ENCODE measurements around the gene COL25A1.

The COL25A1 gene

DNA sequence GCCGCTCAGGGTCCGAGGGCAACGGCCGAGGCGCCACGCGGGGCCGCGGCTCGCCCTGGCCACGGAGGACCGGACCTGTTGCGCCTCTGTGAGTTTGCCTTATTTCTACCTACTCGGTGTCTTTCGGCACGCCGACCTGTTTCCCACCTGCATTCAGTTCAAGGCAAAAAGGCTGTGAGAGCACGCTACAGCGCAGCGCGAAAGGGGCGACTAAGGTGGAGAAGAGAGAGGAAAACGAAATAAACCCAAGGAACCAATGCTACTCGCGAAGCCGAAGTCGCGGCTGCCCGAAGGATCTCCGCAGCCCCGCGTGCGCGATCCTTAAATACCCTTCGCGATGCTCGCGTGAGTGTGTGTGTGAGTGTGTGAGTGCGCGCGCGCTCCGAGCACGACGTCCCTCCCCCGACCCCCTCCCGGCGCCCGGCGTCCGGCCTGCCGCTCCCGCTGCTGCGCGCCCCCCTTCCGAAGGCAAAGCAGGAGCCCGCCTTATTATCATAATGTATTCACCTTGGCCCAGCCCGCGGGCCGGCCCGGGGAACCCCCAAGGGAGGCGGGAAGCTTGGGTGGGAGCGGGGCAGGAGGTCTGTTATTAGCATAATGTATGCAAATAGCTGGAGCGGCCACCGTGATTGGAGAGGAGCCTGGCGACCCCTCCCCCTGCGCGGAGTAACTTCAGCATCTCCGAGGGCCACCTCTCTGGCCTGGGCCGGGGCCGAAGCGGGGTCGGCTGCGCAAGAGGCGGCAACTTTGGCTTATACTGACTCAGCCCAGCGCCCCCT is at the start of gene COL25A1:
TSS of gene COL25A1 (minus strand) at position 298 of the 779 bp plus-strand sequence.
- peak; percentile 23 for DNase-seq

DNA sequence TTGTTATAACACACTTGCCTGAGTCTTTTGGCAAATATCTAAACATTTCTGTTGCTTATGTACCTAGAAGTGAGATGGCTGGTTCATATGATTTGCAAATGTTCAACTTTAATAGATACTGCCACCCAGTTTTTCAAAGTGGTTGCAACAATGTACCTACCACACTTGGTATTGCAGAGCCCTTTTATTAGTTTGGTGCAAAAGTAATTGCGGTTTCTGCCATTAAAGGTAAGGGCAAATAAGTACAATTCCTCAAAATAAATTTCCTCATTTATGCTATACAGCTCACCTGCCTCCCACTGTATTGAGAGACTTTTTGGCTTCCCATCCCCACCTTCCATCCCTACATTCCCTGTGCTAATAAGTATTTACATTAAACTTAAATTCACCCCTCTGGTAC is 47.7 kb upstream of the COL25A1 start:
- DNase-seq: no peak

GRCh38 chr4:109334129-109335105 is 32.0 kb upstream of the COL25A1 start:
- no peak for DNase-seq

DNA sequence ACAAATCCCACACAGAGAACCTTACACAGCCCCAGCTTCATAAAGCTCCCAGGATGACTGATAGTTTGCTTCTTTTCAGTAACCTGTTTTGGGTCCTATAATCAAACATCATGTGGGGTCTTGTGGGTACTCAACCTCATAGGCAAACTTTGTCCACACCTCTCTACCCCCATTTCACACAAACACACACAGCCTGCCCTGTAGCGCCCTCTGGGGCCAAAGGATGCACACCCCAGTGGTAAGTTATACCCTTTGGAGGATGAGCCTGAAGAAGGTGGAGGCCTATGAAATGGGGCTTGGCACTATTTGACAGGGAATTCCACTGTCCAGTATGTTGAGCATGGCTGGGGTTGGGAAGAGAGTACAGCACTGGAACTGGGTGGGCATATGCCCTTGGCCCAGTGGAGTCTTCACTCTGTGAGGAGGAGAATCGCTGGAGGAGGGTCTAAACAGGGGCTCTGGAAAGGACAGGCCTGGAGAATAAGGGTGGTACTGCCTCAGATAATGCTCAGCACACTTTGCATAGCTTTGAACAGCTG is 30.5 kb upstream of the COL25A1 start:
- DNase-seq: no peak

DNA sequence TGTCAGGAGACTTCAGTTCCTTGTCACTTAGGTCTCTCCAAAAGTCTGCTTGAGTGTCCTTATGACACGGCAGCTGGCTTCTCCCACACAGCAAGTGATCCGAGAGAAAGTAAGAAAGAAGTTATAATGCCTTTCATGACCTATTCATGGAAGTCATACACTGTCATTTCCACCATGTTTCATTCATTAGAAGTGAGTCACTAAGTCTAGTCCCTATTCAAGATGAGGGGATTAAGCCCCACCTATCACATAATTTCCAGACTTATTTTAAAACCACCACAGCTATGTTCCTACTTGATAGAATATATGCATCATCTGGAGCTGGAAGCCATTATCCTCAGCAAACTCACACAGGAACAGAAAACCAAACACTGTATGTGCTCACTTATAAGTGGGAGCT is 25.2 kb upstream of the COL25A1 start:
- DNase-seq: no peak

DNA sequence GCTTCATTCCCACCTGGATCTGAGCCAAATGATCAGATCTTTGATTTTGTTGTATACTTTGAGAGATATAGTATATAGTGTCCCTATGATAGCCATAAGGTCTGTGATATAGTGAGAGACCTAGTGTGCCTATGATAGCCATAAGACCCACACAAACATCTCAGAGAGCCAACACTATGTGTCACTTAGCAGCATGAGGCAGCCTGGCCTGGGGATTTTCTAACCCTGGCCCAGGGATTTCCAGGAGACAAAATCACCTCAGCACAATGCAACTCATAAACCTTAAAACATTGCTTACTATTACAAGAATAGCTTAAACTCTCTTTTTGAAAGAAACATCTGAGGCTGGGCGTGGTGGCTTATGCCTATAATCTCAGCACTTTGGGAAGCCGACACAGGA is 23.2 kb upstream of the COL25A1 start:
- DNase-seq: no peak

- no peak for DNase-seq
Observed at GRCh38 chr4:109323348-109323747, 20.9 kb upstream of the COL25A1 start.

DNA sequence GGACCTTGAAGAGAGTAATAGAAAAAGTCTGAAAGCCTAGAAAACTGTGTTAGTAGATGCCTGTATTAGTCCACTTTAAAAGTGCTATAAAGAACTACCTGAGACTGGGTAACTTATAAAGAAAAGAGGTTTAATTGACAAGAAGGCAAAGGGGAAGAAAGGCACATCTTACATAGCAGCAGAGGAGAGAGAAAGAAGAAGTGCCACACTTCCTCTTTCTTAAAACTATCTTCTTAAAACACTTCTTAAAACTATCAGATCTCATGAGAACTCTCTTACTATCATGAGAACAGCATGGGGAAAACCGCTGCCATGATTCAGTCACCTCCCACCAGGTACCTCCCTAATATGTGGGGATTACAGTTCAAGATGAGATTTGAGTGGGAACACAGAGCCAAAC is 18.8 kb upstream of the COL25A1 start:
- no peak for DNase-seq

DNA sequence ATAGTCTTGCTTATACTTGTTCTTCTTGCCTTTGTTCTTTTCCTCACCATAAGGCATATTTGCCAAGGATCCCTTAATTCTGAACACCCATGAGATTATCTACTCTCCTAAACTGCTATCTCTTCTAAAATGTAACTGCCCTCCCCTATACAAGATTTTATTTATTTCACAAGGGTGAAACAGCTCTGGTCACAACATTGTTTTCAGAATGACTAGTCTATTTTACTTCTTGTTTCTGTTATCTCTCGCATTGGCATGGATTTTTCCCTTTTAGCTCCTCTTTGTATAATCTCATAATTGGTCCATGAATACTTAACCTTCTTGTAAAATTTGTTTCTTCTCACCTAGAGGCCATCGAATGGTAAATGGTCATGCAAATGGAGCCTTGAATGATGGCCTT is 17.2 kb upstream of the COL25A1 start:
- no peak for DNase-seq

DNA sequence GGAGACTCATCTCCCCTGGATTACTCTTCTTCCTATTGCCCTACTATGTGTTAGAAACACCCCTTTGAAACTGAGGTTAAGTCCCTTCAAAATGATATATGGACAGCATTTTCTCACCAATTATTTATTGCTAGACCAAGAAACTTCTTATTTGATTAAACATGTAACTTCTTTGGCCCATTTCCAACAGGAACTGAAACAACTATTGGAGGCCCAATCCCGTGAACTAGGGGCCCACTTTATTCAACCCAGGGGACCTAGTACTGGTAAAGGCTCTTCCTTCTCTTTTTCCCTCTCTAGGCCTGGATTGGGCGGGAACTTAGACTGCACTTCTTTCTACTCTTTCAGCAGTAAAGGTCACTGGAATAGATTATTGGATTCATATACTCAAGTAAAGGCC is 16.7 kb upstream of the COL25A1 start:
- no peak for DNase-seq

- no peak for DNase-seq
Observed at GRCh38 chr4:109315818-109316217, 13.4 kb upstream of the COL25A1 start.

DNA sequence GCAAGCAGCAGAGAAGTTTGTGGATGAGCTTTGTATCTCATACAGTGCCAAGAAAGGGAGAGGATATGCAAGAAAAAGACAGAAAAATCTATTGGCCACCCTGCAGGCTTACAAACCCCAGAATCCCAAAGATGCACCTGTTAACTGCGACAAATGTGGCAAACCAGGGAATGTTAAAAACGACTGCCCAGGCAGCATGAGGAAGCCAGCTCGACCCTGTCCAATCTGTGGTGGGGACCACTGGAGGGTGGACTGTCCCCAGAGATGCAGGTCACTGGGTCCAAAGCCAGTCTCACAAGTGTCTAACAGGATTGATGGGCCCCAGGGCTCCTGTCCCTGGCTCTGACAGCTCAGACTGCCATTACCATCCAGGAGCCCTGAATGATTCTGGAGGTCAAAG is 12.9 kb upstream of the COL25A1 start:
- DNase-seq: no peak

DNA sequence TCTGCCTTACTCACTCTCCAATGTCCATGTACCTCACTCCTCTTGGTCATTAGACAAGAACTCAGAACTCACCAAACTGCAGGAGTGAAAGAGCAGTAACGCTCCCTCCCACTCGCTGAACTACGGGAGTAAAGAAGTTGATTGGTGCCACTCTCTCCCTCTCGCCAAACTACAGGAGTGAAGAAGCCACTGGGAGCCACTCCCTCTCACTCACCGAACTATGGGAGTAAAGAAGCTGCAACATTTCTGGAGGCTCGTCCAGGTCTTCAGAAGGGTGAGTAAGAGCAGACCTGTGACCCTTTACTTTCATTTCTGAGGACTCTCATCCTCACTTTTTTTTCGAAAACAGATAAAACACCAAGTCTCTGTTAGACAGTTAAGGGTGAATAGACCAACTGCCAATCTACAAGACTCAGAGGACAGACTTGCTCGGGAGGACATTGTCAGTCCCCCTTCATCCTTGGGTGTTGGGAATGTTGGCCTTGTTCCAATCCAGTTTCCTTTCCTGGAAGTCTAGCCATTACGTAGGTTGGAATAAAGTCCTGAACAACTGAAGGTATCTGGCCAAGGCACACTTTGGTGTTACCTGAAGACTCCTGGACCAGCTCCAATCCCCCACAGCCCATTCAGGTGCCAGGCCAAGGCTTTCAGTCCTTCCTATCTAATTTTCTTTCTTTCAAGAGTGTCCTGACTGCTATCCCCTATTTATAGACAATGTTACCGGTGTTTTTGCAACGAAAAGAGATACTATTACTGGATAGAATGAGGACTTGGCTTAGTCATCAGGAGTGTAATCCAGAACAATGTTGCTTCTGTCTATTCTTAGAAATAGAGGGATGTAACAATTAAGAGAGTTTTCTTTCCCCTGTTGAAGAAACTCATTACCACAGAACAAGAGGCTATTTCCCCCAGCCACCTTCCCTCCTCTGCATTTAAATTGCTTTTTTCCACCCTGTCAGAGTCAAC is 11.0 kb upstream of the COL25A1 start:
- no peak for DNase-seq

DNA sequence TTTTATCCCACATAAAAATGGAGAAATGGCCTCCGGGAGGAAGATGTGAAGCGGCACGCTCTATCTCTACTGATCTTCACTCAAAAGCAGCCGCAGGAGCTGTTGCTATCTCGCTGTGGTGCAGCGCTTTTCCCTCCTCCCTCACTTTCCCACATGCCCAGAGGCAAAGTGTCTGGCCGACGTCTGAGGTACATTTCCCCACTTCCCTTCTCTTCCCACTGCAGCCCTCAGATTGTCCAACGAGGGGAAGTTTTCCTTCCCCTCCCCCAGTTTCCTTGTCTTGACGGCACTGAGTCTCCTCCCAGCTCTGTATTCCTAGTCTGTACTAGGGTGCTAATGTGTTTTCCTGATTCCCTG is 660 bp upstream of the COL25A1 start:
- DNase-seq: no peak

DNA sequence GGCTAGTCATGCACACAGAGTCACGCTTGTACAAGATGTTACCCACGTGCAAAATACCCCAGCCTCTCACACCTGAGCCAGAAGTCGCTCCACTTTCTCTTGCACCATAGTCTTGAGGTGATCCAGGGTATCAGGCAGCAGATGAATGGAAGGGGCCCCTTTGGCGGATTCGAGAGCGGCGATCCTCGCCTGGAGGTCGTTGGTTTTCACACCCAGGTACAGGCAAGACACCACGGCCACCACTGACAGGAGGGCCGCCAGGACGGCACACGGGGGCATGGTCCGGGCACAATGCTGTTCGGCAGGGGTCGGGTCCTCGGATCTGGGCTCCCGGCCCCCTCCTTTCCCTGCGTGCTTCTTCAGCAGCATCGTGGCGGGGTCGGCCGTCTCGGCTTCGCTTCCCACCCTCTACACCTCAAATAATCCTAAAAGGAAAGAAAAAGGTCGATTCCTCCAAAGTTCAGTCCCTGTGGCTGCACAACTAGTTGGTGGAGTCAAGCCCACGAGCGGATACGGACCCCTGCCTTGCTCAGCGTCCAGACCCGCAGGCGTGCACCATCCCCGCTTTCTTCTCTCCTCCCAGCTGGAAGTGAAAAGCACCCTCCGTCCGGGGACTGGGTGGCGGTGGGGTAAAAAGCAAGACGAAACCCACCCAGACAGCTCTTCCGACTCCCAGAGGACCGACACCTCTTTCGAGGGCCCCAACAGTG is 652 bp downstream of the COL25A1 start:
- no peak for DNase-seq

DNA sequence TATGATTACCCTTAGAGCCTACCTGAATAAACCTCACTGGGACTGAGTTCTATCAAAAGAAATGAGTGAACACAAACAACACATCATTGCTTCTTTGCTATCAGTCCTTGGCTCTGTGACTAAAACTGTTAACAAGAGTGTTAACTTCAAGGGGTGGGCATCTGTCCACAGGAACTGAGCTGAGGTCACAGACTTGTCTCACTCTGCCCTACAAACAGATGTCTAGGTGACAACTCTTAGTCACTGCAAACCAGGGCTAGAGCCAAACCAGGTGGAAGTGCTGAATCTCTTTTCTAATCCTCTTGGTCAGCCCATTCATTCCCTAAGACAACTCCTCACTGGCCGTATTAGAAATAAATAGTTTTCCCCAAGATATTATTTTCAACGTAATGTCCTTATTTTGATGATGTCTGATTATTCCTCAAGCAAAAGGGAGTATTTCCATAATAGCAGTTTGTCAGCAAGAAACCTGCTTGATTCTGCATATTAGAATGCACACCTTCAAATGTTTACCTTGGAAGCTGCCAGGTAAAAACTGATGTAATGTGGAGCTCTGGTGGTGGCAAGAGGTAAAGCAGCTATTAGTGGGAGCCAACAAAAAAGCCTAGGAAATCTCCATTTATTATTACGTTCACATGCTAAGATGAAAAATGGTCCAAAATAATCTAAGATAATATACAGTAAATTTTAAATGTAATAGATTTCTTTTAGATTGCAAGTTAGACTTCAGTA is 4.0 kb downstream of the COL25A1 start:
- no peak for DNase-seq

DNA sequence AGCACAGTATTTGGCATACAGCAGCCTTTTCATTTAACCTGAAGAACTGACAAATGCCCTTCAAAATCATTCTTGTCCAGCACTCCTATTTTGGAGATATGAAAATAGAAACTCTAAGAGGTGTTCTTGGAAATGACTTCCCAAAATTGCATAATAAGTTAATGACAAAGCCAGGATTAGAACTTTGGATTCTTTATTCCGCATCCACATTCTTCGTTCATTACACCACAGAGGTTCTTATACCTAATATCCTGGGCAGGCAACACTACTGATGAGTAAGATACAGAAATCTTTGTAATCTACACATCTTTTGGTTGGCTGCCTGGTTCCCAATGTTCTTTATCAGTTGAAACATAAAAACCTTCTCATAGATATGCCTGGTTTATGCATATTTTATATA is 5.9 kb downstream of the COL25A1 start:
- no peak for DNase-seq

DNA sequence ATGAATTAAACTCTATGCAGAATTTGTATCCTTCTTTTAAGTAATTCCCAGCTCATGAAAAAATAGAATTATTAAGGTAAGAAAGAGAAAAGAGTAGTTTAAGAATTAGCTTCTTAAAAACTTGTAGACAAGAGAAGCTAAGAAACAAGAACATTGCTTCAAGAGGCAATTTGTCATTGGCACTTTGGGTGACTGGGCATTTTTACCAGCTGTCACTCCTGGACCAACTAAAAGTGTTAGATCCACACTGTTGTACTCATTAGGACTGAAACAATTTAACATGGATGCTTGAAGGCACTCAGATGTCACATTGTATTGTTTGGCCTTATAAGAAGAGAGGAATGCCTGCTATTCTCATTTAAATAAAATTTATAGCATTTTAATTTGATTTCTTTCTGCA is 7.4 kb downstream of the COL25A1 start:
- DNase-seq: no peak

DNA sequence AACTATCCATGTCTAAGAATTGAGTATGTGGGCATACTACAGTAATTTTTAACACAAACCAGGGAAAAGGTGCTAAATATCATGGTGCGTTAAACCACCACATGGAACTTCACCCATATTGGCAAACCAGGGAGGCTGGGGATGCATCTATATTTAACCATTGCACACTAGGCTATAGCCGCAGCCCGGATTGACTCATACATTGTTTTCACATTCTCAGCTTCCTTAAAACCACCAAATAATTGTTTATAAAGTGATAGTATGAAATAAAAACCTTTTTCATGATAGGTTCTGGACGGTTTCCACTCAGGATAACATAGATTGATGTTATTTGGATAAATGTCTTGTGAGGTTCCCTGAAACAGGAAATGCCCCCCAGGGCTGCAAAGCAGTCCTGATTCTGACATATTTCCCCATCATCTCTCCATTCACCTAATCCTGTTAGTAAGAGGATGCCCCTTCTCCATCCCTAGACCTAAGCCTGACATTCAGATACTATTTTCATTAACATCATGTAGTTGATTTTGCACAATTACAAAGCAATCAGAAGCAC is 7.9 kb downstream of the COL25A1 start:
- DNase-seq: no peak

GRCh38 chr4:109294006-109294405 is 8.5 kb downstream of the COL25A1 start:
- no peak for DNase-seq

GRCh38 chr4:109291707-109292238 is 10.7 kb downstream of the COL25A1 start:
- DNase-seq: no peak
